HG03060 (cell line): ENCODE data around the gene TSHZ2.
"Not testable (repeated sequence)": the region's sequence is repeated elsewhere in the genome, so short reads cannot be mapped to it uniquely, and the experiment has no call there.

Source experiments
- ATAC-seq: cut with Tn5 transposase; IDR thresholded peaks from one replicate; pipeline ENCODE4 v1.9.1; 2021; ENCODE audit warnings: low read depth, moderate number of reproducible peaks; ENCODE audit not compliant: unreplicated experiment

The TSHZ2 gene

GRCh38 chr20:52959125-52959524, 13.0 kb upstream of the TSHZ2 start:
- no peak for ATAC-seq

DNA sequence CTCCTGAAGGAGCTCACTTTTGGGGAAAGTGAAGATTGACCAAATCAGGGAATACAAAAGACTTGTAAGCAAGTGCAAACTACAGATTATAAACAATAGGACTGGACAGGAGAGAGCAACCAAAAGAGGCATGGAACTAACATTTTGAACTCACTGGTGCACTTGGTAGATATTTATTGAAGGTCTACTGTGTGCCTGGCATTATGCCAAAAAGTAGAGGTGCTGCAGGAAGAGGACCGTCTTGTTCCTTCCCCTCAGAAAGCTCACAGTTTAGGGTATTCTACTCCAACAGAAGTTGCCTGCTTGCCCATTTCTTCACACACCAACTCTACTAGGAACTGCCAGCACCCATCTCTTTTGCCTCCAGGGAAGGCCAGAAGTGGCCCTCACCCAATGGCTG, 10.0 kb upstream of the TSHZ2 start:
- ATAC-seq, result no peak

DNA sequence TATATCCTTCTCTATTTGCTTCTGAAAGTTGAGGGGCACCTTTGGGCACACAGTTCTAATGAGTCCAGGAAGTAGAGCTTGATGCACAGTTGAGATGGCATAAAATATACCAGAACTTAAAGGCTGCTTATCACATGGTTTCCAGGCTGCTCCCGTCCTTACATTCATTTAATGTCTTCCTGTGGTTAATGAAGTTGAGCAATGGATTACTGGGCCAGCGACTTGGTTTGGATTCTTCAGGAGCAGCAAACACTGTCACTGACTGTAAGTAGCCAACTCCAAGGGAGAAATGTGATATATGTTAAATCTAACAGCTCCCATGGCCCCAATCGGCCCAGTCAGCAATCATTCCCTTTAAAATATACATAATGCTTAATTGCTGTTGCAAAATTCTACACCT, 9.0 kb upstream of the TSHZ2 start:
- no peak for ATAC-seq

- ATAC-seq, result no peak
Measured at GRCh38 chr20:52964131-52964530, 8.0 kb upstream of the TSHZ2 start.

DNA sequence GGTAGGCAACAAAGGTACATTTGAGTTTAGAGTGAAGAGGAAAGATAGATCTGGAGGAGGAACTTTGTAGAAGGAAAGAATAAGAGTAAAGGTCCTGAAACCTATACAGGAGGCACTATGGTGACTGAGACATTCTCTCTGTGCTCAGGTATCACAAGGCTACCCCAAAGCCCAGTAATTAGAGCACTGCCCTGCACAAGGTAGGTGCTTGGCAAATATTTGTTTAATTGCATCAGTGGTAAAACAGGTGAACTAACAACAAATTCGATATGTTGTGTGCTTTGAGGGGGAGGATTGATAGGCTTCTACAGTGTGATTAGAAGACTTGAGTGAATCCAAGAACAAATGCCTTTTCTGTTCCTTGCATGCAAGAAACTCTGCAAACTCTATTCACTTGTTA, 6.8 kb upstream of the TSHZ2 start:
- no peak for ATAC-seq

GRCh38 chr20:52965819-52966218, 6.3 kb upstream of the TSHZ2 start:
- no peak for ATAC-seq

- not testable (repeated sequence) for ATAC-seq
Measured at GRCh38 chr20:52966543-52966942, 5.6 kb upstream of the TSHZ2 start.

GRCh38 chr20:52971498-52972189, 514 bp upstream of the TSHZ2 start:
- ATAC-seq, result no peak

DNA sequence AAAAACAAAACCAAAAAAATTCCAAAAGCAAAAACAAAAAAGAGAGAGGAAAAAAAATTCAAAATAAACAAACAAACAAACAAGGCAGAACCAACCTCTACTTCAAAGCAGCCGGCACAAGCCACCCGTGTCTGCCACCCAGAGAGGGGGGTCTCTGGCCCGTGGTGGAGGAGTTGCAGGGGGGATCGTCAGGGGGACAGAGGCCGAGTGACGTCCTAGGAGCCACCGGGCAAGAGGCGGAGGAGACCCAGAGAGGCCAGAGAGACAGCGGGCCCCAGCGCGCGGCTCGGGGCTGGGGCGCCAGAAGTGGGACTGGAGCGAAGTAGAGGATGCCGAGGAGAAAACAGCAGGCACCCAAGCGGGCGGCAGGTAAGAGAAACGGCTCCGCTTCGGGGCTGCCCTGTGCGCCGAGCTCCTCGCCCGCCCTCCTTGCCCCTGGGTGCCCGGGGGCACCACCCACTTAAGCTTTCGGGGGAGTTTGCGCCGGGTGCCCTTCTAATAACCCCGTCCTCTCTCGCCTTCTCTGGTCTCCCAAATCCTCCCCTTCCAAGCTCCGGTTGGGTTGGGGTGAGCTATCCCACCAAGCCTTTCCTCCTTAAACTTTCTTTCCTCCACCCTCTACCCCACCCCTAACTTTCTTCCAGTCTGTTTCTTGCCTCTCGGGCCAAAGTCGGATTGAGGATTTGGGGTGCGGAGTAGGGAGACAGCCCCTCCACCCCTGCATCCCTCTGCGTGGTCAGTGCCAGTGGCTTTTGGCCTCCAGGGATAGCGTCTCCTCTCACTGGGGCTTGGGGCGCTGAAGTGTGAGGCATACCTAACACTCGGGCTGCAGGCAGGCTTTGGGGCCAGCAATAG, 1.0 kb downstream of the TSHZ2 start:
- ATAC-seq, result no peak

DNA sequence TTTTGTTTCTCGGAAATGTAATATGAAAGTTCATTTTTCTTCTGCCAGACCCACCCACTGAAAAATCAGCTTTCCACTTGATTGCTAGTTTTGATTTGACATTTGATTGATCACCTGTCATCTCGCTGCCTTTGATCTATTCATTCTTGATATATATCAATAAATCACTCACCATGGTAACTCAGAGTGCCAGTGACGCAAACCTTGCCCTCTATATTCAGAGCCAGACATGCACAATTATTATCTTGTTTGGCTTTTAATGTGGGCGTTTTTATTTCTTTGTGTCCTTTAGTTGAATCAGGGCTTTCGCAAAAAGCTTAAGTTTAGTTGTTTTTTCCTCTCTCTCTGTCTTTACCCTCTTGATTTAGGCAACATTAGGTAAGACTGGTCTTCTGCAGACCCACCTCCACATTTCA, 2.0 kb downstream of the TSHZ2 start:
- no peak for ATAC-seq

DNA sequence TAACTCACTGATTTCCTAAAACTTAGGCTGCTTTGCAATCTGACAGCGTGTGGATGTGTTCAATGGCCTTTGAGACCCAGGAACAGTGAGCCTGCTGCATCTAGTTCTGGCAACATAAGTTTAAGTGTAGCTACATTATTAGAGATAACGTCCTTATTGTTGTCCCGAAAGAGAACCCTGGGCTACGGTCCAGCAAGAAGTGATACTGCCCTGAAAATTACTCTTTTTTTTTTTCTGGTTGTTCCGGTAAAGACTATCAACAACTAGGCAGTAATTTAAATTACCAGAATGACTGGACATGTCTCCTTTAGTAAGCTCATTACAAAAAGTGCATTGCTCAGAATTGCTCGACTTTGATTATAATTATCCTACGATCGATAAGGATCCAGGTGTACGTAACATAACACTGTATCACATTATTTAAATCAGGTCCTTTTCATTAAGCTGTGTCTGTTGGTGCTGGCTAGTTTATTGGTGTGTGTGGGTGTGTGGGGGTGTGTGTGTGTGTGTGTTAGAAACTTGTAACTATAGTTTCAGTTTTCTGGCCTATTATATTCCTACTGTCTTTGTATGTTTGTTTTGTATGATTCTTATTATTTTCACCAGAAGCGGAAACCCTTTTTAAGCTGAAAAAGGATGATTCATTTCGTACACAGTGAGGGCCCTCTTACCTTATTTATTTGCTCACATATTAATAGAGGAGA, 3.0 kb downstream of the TSHZ2 start:
- no peak for ATAC-seq

DNA sequence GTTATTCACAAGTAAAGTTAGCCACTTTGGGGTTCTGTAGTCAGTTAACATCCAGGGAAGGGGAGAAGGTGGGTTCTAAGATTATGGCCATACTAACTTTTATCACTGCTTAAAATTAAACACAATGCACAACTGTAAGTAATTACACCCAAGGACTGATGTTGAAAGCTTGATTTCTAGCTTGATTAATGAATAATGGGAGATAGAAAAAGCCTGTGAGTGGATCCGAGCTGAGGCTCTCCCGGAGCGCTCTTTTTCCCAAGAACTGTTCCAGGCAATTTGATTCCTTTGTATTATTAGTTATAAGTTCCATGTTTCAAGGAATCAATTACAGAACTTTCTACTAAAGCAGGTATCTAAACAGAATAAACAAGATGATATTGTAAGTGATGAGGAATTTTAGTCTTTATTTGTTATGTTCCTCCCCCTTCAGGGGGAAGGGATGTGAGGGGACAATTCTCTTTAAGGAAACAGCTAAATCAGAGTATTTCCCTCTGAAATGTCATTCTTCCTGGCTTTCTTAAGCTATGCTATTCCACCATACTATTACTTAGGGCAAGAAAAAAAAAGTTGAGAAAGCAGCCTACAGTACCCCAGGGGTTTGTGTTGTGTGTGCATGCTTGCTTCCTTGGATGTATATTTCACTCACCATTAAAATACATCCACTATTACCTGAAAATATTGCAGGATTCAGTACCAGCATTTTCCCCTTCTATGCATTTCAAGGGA, 3.8 kb downstream of the TSHZ2 start:
- ATAC-seq, result no peak

DNA sequence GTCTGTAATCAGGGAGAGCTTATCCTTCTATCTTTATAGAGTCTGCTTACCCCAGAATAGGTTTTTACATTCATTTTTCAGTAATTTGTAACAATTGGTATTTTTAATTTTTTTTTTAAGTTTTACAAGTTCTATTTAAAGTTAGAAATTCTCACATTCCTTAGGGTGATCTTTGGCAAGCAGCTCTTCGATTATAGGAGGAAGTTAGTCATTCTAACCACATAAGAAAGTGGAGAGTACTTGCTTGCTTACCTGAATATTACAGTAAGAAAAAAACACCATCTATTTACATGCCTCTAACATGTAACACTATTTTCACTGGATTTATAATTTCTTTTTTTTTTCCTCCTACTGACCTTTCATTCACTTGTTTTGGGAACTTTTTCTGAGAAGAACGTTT, 6.7 kb downstream of the TSHZ2 start:
- ATAC-seq, result no peak

GRCh38 chr20:52981051-52981450, 8.9 kb downstream of the TSHZ2 start:
- no peak for ATAC-seq

- no peak for ATAC-seq
Measured at GRCh38 chr20:52983726-52984450, 11.7 kb downstream of the TSHZ2 start.

DNA sequence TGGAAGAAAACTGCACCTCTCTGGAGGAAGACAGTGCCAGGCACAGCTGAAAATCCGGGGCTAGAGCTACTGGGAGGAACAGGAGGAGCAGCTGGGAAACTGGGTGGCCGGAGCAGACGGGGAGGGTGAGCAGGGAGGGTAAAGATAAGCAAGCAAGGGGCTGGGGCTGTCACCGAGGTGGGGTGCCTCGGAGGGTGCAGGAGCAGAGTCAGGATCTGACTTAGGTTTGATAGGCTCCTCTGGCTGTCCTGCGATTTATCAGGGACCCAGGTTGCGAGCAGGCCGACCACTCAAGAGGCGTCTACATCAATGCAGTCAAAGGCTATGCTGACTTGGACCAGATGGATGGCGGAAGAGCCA, 12.3 kb downstream of the TSHZ2 start:
- no peak for ATAC-seq

GRCh38 chr20:52985687-52986086, 13.5 kb downstream of the TSHZ2 start:
- ATAC-seq, result no peak

DNA sequence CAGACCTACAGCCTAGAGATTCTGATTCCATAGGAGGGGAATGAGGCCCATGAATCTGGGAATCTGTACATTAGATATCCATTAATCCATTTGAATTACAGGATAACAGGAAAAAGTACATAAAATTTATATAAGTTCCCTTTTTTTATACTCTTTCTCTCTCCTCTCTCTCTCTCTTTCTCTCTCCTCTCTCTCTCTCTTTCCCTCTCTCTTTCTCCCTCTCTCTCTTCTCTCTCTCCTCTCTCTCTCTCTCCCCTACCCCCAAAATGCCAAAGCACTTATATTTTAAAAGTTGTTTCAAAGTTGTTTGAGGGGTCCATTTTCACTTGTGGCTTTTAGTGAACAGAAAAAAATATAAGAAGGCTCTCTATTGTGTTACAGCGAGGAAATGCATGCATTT, 15.1 kb downstream of the TSHZ2 start:
- no peak for ATAC-seq

DNA sequence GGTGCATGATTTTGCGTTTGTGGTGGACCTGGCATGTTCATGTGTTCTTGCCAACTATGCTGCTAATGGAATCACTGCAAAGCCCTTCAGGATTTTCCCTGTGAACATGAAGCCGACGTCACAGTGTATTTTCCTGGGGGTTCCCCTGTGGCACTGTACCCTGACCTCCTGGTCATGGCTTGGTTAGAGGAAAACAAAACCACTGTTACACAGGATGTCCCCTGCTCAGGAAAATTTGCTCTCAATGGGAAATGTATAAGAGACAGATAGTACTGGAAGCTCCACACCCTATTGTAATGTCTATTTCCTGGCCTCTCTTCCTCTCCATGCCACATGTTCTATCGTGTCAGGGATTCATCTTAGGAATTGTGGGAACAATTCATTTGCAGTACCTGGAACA, 19.7 kb downstream of the TSHZ2 start:
- ATAC-seq, result no peak

- ATAC-seq, result no peak
Measured at GRCh38 chr20:52992632-52993031, 20.5 kb downstream of the TSHZ2 start.
